Hepatocyte (in vitro differentiated cells): Measurements from ENCODE around the gene TCF7L2. TPM values are rescaled to one million over a fixed set of nuclear protein-coding genes. Genes with fewer than 3 reads are reported as not detected.

Experiments used
- DNase-seq: peaks from one replicate; pipeline ENCODE4 v3.0.0-alpha.2; 2016; ENCODE audit warnings: low spot score
- H2AFZ ChIP-seq: fragments of 200-600 bp; sonication (generic); 2 replicates; pipeline ENCODE4 v1.6.0; 2016; ENCODE audit warnings: antibody characterized with exemption, mild to moderate bottlenecking
- H3K27ac ChIP-seq: fragments of 200-600 bp; sonication (generic); 2 replicates; pipeline ENCODE4 v1.5.1; 2016; ENCODE audit warnings: mild to moderate bottlenecking
- H3K27me3 ChIP-seq: fragments of 200-600 bp; sonication (generic); 2 replicates; pipeline ENCODE4 v1.6.1; 2016
- H3K36me3 ChIP-seq: fragments of 200-600 bp; sonication (generic); replicated peaks from 2 replicates; pipeline ENCODE4 v1.5.1; 2016; ENCODE audit warnings: low read depth; ENCODE audit not compliant: insufficient read depth
- H3K4me1 ChIP-seq: fragments of 200-600 bp; sonication (generic); 2 replicates; pipeline ENCODE4 v1.5.1; 2016; ENCODE audit warnings: mild to moderate bottlenecking, moderate library complexity; ENCODE audit not compliant: insufficient read depth
- H3K4me2 ChIP-seq: fragments of 200-600 bp; sonication (generic); 2 replicates; pipeline ENCODE4 v1.6.0; 2016
- H3K4me3 ChIP-seq: fragments of 200-600 bp; sonication (generic); 2 replicates; pipeline ENCODE4 v1.5.1; 2016; ENCODE audit warnings: mild to moderate bottlenecking
- H3K79me2 ChIP-seq: fragments of 200-600 bp; sonication (generic); 2 replicates; pipeline ENCODE4 v1.6.0; 2017; ENCODE audit warnings: mild to moderate bottlenecking
- H3K9me2 ChIP-seq: fragments of 200-600 bp; sonication (generic); replicated peaks from 2 replicates; pipeline ENCODE4 v1.6.0; 2017; ENCODE audit warnings: mild to moderate bottlenecking; ENCODE audit not compliant: insufficient read depth
- H3K9me3 ChIP-seq: fragments of 200-600 bp; sonication (generic); 2 replicates; pipeline ENCODE4 v1.5.1; 2016; ENCODE audit warnings: low read depth, mild to moderate bottlenecking
- H4K20me1 ChIP-seq: fragments of 200-600 bp; sonication (generic); 2 replicates; pipeline ENCODE4 v1.6.0; 2016; ENCODE audit warnings: mild to moderate bottlenecking; ENCODE audit not compliant: insufficient read depth, poor library complexity, severe bottlenecking
- CTCF ChIP-seq: fragments of 200-600 bp; sonication (generic); IDR thresholded peaks from 2 replicates; pipeline ENCODE4 v1.5.1; 2016; ENCODE audit warnings: antibody characterized with exemption, mild to moderate bottlenecking; ENCODE audit not compliant: poor library complexity
- EZH2 ChIP-seq: fragments of 200-600 bp; sonication (generic); IDR thresholded peaks from 2 replicates; pipeline ENCODE4 v1.6.1; 2016; ENCODE audit warnings: antibody characterized with exemption, mild to moderate bottlenecking, borderline replicate concordance
- EZH2phosphoT487 ChIP-seq: fragments of 200-600 bp; sonication (generic); IDR thresholded peaks from one replicate; pipeline ENCODE4 v1.6.1; 2018; ENCODE audit warnings: antibody characterized with exemption, mild to moderate bottlenecking, low read depth, moderate library complexity; ENCODE audit not compliant: unreplicated experiment, severe bottlenecking
- WGBS: methylation state at CpG from one replicate; pipeline ENCODE4 v1.1.6; 2016; ENCODE audit warnings: low lambda C conversion rate; ENCODE audit errors: missing lambda C conversion rate; 5-methylcytosine and 5-hydroxymethylcytosine counted together
- polyA plus RNA-seq: library from polyadenylated mRNA; unstranded; fragments of >200 nt; fragmentation: Nextera tagmentation; extraction: Ambion mirVana; gene quantifications from 2 replicates; pipeline ENCODE4 v1.2.1, GENCODE V29; 2016
- total RNA-seq: library from RNA; depleted of rRNA; stranded (reverse); fragments of >200 nt; gene quantifications from 2 replicates; pipeline ENCODE4 v1.2.3, GENCODE V29; 2014

TCF7L2 gene
- total and polyA plus RNA-seq, 2 experiments from 2014 or later: 14.8 to 28.8 TPM

- Histone ChIP-seq H3K9me2 (no peaks in the 10 kb centered on the region), H2AFZ (no peak overlapping the region), H3K9me3 (no peaks in the 10 kb centered on the region), H3K27ac (peak overlapping the region; percentile 1), H3K4me1 (peaks cover 52% of the 10 kb centered on the region), H4K20me1 (peaks cover 93% of the 10 kb centered on the region), H3K4me2 (peak overlapping the region; percentile 41), H3K4me3 (no peak overlapping the region), H3K27me3 (no peaks in the 10 kb centered on the region), H3K36me3 (no peaks in the 10 kb centered on the region), H3K79me2 (peaks cover 100% of the 10 kb centered on the region)
- DNase-seq: no peak
- 80% methylated on average over 7 of the region's 7 CpGs for WGBS
- TF ChIP-seq EZH2 (no peak), EZH2phosphoT487 (no peak), CTCF (no peak)
Observed at GRCh38 chr10:112985690-112986543, 35.9 kb downstream of the TCF7L2 start.

- Histone ChIP-seq H3K79me2 (peaks cover 100% of the 10 kb centered on the region), H3K4me1 (peaks cover 52% of the 10 kb centered on the region), H3K9me2 (no peaks in the 10 kb centered on the region), H3K4me3 (no peak overlapping the region), H4K20me1 (peaks cover 88% of the 10 kb centered on the region), H3K27me3 (no peaks in the 10 kb centered on the region), H3K9me3 (no peaks in the 10 kb centered on the region), H3K27ac (peak overlapping the region; percentile 1), H3K36me3 (no peaks in the 10 kb centered on the region), H2AFZ (no peak overlapping the region), H3K4me2 (peak overlapping the region; percentile 41)
- no peak for TF ChIP-seq EZH2phosphoT487
- DNase-seq: no peak
- 60% methylated on average over 8 of the region's 8 CpGs for WGBS
Observed at GRCh38 chr10:112986544-112987190, 36.6 kb downstream of the TCF7L2 start.

- no peaks in the 10 kb centered on the region for H3K9me3 ChIP-seq
- H4K20me1 ChIP-seq: peaks cover 74% of the 10 kb centered on the region
- H3K9me2 ChIP-seq: no peaks in the 10 kb centered on the region
- no peak overlapping the region for H2AFZ ChIP-seq
- no peak overlapping the region for H3K4me3 ChIP-seq
- 64% methylated on average over 7 of the region's 7 CpGs for WGBS
- H3K27me3 ChIP-seq: no peaks in the 10 kb centered on the region
- DNase-seq: no peak
- H3K79me2 ChIP-seq: peaks cover 100% of the 10 kb centered on the region
- H3K27ac ChIP-seq: no peak overlapping the region
- peaks cover 51% of the 10 kb centered on the region for H3K4me1 ChIP-seq
- H3K36me3 ChIP-seq: no peaks in the 10 kb centered on the region
- TF ChIP-seq EZH2 (no peak), CTCF (no peak), EZH2phosphoT487 (no peak)
- H3K4me2 ChIP-seq: no peak overlapping the region
Observed at GRCh38 chr10:112988839-112989406, 38.9 kb downstream of the TCF7L2 start.

GRCh38 chr10:112989826-112990225 is 39.8 kb downstream of the TCF7L2 start:
- H3K4me1 ChIP-seq: peaks cover 42% of the 10 kb centered on the region
- no peaks in the 10 kb centered on the region for H3K27me3 ChIP-seq
- H2AFZ ChIP-seq: no peak overlapping the region
- no peak for DNase-seq
- H3K4me2 ChIP-seq: no peak overlapping the region
- 76% methylated on average over 5 of the region's 5 CpGs for WGBS
- no peaks in the 10 kb centered on the region for H3K9me3 ChIP-seq
- peaks cover 73% of the 10 kb centered on the region for H4K20me1 ChIP-seq
- TF ChIP-seq CTCF (no peak), EZH2 (no peak), EZH2phosphoT487 (no peak)
- no peaks in the 10 kb centered on the region for H3K9me2 ChIP-seq
- H3K27ac ChIP-seq: no peak overlapping the region
- no peak overlapping the region for H3K4me3 ChIP-seq
- H3K36me3 ChIP-seq: no peaks in the 10 kb centered on the region
- peaks cover 100% of the 10 kb centered on the region for H3K79me2 ChIP-seq
